SK-N-SH treated with all-trans-retinoic acid at 6 μM for 48 hours (cell line): Measurements from ENCODE around the gene ANKRD40CL.

Experiments
- ATAC-seq: fragments of 200-7000 bp; cut with Tn5 transposase; 3 replicates; pipeline ENCODE4 v1.9.1; 2020; ENCODE audit warnings: mild to moderate bottlenecking, moderate library complexity
- ARNTL ChIP-seq: fragments of 450-650 bp; formaldehyde crosslinking; IDR thresholded peaks from 2 replicates; pipeline ENCODE4 v1.5.0; 2020; ENCODE audit warnings: low read depth, mild to moderate bottlenecking, moderate library complexity, borderline replicate concordance
- BACH2 ChIP-seq: fragments of 250-450 bp; sonication (Bioruptor Pico); IDR thresholded peaks from 2 replicates; pipeline ENCODE4 v1.9.0; 2021; ENCODE audit warnings: mild to moderate bottlenecking, borderline replicate concordance
- CSDC2 ChIP-seq: fragments of 250-450 bp; sonication (Bioruptor Pico); IDR thresholded peaks from 2 replicates; pipeline ENCODE4 v1.5.0; 2020; ENCODE audit warnings: mild to moderate bottlenecking, moderate library complexity
- ESRRG ChIP-seq: fragments of 250-450 bp; sonication (Bioruptor Pico); IDR thresholded peaks from 2 replicates; pipeline ENCODE4 v1.6.1; 2021; ENCODE audit warnings: mild to moderate bottlenecking
- GLIS3 ChIP-seq: fragments of 250-450 bp; sonication (Bioruptor Pico); IDR thresholded peaks from 2 replicates; pipeline ENCODE4 v1.5.0; 2020; ENCODE audit warnings: mild to moderate bottlenecking, moderate library complexity
- ISL1 ChIP-seq: fragments of 250-450 bp; sonication (Bioruptor Pico); IDR thresholded peaks from 2 replicates; pipeline ENCODE4 v2.1.2; 2022; ENCODE audit warnings: mild to moderate bottlenecking, moderate library complexity
- OSR1 ChIP-seq: fragments of 250-450 bp; sonication (Bioruptor Pico); IDR thresholded peaks from 2 replicates; pipeline ENCODE4 v1.8.0; 2022; ENCODE audit warnings: moderate library complexity, mild to moderate bottlenecking, inconsistent platforms
- PPARA ChIP-seq: fragments of 250-450 bp; sonication (Bioruptor Pico); IDR thresholded peaks from 2 replicates; pipeline ENCODE4 v1.5.0; 2020; ENCODE audit warnings: mild to moderate bottlenecking, borderline replicate concordance
- RARB ChIP-seq: fragments of 250-450 bp; sonication (Bioruptor Pico); IDR thresholded peaks from 2 replicates; pipeline ENCODE4 v1.8.0; 2021; ENCODE audit warnings: mild to moderate bottlenecking, moderate library complexity
- SNAI2 ChIP-seq: fragments of 250-450 bp; sonication (Bioruptor Pico); IDR thresholded peaks from 2 replicates; pipeline ENCODE4 v1.5.0; 2020; ENCODE audit warnings: mild to moderate bottlenecking, moderate library complexity
- TCF4 ChIP-seq: fragments of 250-450 bp; sonication (Bioruptor Pico); IDR thresholded peaks from 2 replicates; pipeline ENCODE4 v1.8.0; 2021; ENCODE audit warnings: mild to moderate bottlenecking, moderate library complexity, borderline replicate concordance
- TOX ChIP-seq: fragments of 250-450 bp; sonication (Bioruptor Pico); IDR thresholded peaks from 2 replicates; pipeline ENCODE4 v1.8.0; 2021; ENCODE audit warnings: mild to moderate bottlenecking, moderate library complexity, borderline replicate concordance
- ZC3H10 ChIP-seq: fragments of 250-450 bp; sonication (Bioruptor Pico); IDR thresholded peaks from 2 replicates; pipeline ENCODE4 v1.5.1; 2021; ENCODE audit warnings: mild to moderate bottlenecking, moderate library complexity
- ZFP3 ChIP-seq: fragments of 250-450 bp; sonication (Bioruptor Pico); IDR thresholded peaks from 2 replicates; pipeline ENCODE4 v1.5.0; 2020; ENCODE audit warnings: mild to moderate bottlenecking, moderate library complexity
- ZFP30 ChIP-seq: fragments of 450-650 bp; formaldehyde crosslinking; IDR thresholded peaks from 2 replicates; pipeline ENCODE4 v1.5.0; 2022; ENCODE audit warnings: mild to moderate bottlenecking, moderate library complexity
- ZNF70 ChIP-seq: fragments of 450-650 bp; formaldehyde crosslinking; IDR thresholded peaks from 2 replicates; pipeline ENCODE4 v1.5.0; 2020; ENCODE audit warnings: mild to moderate bottlenecking, moderate library complexity
- ZNF8 ChIP-seq: fragments of 450-650 bp; formaldehyde crosslinking; IDR thresholded peaks from 2 replicates; pipeline ENCODE4 v1.5.0; 2020; ENCODE audit warnings: mild to moderate bottlenecking, moderate library complexity
- TF ChIP-seq, protein P1 (sequence below): fragments of 250-450 bp; sonication (Bioruptor Pico); IDR thresholded peaks from 2 replicates; pipeline ENCODE4 v1.8.0; 2021; ENCODE audit warnings: low read depth, mild to moderate bottlenecking, moderate library complexity, borderline replicate concordance
- TF ChIP-seq, protein P2 (sequence below): fragments of 250-450 bp; sonication (Bioruptor Pico); IDR thresholded peaks from 2 replicates; pipeline ENCODE4 v1.5.1; 2020; ENCODE audit warnings: low read depth, mild to moderate bottlenecking, moderate library complexity
- TF ChIP-seq, protein P3 (sequence below): fragments of 250-450 bp; sonication (Bioruptor Pico); IDR thresholded peaks from 2 replicates; pipeline ENCODE4 v1.5.1; 2021; ENCODE audit warnings: mild to moderate bottlenecking, moderate library complexity
- TF ChIP-seq, protein P4 (sequence below): fragments of 250-450 bp; sonication (Bioruptor Pico); IDR thresholded peaks from 2 replicates; pipeline ENCODE4 v1.8.0; 2020; ENCODE audit warnings: mild to moderate bottlenecking, moderate library complexity, borderline replicate concordance
- TF ChIP-seq, protein P5 (sequence below): fragments of 250-450 bp; sonication (Bioruptor Pico); IDR thresholded peaks from 2 replicates; pipeline ENCODE4 v1.5.0; 2020; ENCODE audit warnings: mild to moderate bottlenecking, moderate library complexity

The ANKRD40CL gene

DNA sequence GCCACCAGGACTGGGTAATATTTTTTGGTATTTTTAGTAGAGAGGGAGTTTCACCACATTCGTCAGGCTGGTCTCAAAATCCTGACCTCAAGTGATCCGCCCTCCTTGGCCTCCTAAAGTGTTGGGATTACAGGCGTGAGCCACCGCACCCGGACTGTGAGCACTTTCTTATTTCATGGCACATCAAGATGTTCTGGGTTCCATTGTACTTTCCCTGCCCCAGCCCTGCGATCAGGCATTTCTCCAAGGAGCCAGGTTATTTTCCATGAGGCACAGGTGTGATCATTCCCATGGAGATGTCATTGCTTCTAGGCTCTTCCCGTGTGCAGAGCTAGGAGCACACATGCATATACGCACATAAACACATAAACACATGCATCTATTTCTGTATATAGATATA lies 2.6 kb upstream of the ANKRD40CL start (continued):
- TF ChIP-seq CSDC2 (no peak), ZFP30 (CRISPR knock-in tag) (no peak)

DNA sequence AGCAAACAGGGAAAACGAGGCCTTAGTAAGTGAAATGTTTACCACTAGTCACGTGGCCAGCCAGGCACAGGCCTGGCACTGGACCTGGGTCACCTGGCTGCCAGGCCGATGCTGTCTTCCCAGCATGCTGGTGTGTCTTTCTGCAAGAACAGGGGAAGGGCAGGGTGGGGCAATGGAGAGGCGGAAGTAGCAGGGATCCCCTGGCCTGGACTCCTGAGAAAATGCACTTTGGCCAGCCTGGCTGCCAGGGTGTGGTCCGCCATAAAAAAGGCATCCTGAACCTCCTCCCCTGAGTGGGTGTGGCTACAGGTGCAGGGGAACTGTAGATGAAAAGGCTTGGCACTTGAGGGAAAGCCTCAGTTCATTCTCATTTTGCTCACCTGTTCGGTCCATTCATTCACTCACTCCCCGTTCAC lies 1.0 kb upstream of the ANKRD40CL start:
- no peak for ATAC-seq
- TF ChIP-seq RARB (CRISPR knock-in tag) = no peak
- no peak for TF ChIP-seq ZC3H10
- no peak for TF ChIP-seq ZFP30 (CRISPR knock-in tag)
- TF ChIP-seq ESRRG = no peak
- TF ChIP-seq CSDC2 = no peak
- TF ChIP-seq SNAI2 (CRISPR knock-in tag) = no peak
- no peak for TF ChIP-seq ARNTL
- no peak for TF ChIP-seq ZNF70 (CRISPR knock-in tag)
- TF ChIP-seq TOX (CRISPR knock-in tag) = no peak
- TF ChIP-seq ISL1 (CRISPR knock-in tag) = no peak
- TF ChIP-seq, protein P1, sequence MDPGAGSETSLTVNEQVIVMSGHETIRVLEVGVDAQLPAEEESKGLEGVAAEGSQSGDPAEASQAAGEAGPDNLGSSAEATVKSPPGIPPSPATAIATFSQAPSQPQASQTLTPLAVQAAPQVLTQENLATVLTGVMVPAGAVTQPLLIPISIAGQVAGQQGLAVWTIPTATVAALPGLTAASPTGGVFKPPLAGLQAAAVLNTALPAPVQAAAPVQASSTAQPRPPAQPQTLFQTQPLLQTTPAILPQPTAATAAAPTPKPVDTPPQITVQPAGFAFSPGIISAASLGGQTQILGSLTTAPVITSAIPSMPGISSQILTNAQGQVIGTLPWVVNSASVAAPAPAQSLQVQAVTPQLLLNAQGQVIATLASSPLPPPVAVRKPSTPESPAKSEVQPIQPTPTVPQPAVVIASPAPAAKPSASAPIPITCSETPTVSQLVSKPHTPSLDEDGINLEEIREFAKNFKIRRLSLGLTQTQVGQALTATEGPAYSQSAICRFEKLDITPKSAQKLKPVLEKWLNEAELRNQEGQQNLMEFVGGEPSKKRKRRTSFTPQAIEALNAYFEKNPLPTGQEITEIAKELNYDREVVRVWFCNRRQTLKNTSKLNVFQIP (CRISPR knock-in tag) = no peak
- no peak for TF ChIP-seq GLIS3 (CRISPR knock-in tag)
- TF ChIP-seq ZFP3 (CRISPR knock-in tag) = no peak
- TF ChIP-seq, protein P2, sequence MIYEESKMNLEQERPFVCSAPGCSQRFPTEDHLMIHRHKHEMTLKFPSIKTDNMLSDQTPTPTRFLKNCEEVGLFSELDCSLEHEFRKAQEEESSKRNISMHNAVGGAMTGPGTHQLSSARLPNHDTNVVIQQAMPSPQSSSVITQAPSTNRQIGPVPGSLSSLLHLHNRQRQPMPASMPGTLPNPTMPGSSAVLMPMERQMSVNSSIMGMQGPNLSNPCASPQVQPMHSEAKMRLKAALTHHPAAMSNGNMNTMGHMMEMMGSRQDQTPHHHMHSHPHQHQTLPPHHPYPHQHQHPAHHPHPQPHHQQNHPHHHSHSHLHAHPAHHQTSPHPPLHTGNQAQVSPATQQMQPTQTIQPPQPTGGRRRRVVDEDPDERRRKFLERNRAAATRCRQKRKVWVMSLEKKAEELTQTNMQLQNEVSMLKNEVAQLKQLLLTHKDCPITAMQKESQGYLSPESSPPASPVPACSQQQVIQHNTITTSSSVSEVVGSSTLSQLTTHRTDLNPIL = no peak
- TF ChIP-seq, protein P3, sequence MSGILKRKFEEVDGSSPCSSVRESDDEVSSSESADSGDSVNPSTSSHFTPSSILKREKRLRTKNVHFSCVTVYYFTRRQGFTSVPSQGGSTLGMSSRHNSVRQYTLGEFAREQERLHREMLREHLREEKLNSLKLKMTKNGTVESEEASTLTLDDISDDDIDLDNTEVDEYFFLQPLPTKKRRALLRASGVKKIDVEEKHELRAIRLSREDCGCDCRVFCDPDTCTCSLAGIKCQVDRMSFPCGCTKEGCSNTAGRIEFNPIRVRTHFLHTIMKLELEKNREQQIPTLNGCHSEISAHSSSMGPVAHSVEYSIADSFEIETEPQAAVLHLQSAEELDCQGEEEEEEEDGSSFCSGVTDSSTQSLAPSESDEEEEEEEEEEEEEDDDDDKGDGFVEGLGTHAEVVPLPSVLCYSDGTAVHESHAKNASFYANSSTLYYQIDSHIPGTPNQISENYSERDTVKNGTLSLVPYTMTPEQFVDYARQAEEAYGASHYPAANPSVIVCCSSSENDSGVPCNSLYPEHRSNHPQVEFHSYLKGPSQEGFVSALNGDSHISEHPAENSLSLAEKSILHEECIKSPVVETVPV (CRISPR knock-in tag) = no peak
- TF ChIP-seq OSR1 = no peak
- TF ChIP-seq, protein P4, sequence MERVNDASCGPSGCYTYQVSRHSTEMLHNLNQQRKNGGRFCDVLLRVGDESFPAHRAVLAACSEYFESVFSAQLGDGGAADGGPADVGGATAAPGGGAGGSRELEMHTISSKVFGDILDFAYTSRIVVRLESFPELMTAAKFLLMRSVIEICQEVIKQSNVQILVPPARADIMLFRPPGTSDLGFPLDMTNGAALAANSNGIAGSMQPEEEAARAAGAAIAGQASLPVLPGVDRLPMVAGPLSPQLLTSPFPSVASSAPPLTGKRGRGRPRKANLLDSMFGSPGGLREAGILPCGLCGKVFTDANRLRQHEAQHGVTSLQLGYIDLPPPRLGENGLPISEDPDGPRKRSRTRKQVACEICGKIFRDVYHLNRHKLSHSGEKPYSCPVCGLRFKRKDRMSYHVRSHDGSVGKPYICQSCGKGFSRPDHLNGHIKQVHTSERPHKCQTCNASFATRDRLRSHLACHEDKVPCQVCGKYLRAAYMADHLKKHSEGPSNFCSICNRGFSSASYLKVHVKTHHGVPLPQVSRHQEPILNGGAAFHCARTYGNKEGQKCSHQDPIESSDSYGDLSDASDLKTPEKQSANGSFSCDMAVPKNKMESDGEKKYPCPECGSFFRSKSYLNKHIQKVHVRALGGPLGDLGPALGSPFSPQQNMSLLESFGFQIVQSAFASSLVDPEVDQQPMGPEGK (CRISPR knock-in tag) = no peak
- TF ChIP-seq, all 23 proteins: peak for 0

DNA sequence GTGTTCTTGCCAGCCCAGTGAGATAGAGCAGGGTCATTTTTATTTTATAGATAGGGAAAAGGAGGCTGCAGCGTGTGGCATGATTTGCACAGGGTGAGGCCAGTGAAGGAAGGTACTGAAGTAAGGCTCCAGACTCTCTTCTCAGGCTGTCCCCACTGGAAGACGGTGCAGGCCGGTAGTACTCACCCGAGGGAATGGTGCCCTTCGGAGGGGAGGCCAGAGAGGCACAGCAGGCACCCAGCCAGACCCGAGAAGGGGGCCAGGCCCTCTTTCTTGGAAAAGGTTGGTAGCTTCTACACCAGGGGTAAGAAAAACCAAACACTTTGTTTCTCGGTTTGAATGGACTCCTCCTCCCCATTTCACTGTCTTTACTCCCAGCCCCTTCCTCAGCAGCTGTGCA lies 288 bp downstream of the ANKRD40CL start:
- ATAC-seq = no peak
- TF ChIP-seq CSDC2 (no peak), ESRRG (no peak), OSR1 (no peak), TCF4 (no peak)
- TF ChIP-seq, all 23 proteins: peak for 0

DNA sequence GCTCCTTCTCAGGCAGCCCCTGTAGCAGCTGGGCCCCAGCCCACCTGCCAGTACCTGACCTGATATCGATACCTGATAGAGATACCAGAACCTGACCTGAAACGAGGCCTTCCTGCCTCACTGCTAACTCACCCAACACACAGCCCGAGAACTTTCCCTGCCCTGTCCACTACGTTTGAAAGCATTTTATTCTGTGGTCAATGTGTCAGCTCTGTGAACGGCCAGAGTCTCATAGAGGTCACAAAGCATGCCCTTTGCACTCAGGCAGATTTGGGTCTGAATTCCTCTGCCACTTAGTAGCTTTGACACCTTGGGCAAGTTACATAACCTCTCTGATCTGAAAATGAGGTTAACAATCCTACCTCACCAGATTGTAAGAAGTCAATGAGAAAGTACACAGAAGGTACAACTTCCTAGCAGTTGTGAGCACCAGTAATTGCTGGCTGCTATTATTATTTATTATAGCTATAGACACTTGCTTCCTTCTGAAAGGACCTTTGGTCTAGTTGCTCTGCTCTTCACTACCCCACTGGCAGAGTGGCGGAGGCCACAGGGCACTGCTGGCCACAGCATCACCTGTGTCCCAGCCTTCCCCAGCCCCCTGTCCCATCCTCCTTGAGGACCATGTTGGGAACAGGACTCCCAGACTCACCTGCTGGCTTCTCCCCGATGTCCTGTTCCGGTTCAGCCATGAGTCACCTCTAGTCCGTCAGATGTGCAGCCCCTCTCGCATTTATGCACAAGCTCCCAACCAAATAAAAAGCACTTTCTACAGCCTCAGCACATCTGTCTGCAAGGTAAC lies 895 bp downstream of the ANKRD40CL start:
- ATAC-seq = no peak
- no peak for TF ChIP-seq CSDC2
- TF ChIP-seq GLIS3 (CRISPR knock-in tag) = no peak
- TF ChIP-seq ESRRG = no peak
- TF ChIP-seq, protein P3 (CRISPR knock-in tag) = no peak
- TF ChIP-seq, protein P2 = no peak
- TF ChIP-seq ZNF8 (CRISPR knock-in tag) = no peak
- no peak for TF ChIP-seq ISL1 (CRISPR knock-in tag)
- TF ChIP-seq BACH2 (CRISPR knock-in tag) = no peak
- TF ChIP-seq, protein P4 (CRISPR knock-in tag) = no peak
- TF ChIP-seq ZC3H10 = no peak
- TF ChIP-seq OSR1 = no peak
- TF ChIP-seq ZNF70 (CRISPR knock-in tag) = no peak
- TF ChIP-seq, protein P5, sequence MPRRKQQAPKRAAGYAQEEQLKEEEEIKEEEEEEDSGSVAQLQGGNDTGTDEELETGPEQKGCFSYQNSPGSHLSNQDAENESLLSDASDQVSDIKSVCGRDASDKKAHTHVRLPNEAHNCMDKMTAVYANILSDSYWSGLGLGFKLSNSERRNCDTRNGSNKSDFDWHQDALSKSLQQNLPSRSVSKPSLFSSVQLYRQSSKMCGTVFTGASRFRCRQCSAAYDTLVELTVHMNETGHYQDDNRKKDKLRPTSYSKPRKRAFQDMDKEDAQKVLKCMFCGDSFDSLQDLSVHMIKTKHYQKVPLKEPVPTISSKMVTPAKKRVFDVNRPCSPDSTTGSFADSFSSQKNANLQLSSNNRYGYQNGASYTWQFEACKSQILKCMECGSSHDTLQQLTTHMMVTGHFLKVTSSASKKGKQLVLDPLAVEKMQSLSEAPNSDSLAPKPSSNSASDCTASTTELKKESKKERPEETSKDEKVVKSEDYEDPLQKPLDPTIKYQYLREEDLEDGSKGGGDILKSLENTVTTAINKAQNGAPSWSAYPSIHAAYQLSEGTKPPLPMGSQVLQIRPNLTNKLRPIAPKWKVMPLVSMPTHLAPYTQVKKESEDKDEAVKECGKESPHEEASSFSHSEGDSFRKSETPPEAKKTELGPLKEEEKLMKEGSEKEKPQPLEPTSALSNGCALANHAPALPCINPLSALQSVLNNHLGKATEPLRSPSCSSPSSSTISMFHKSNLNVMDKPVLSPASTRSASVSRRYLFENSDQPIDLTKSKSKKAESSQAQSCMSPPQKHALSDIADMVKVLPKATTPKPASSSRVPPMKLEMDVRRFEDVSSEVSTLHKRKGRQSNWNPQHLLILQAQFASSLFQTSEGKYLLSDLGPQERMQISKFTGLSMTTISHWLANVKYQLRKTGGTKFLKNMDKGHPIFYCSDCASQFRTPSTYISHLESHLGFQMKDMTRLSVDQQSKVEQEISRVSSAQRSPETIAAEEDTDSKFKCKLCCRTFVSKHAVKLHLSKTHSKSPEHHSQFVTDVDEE (CRISPR knock-in tag) = no peak
- no peak for TF ChIP-seq PPARA (CRISPR knock-in tag)
